HUES6 (cell line): Measurements from ENCODE around the gene CDS2.

Experiments
- H3K27ac ChIP-seq: 2 replicates; pipeline ENCODE4 v1.7.0; 2013; ENCODE audit warnings: low read depth, mild to moderate bottlenecking, low read length, inconsistent platforms
- H3K27me3 ChIP-seq: 2 replicates; pipeline ENCODE4 v1.6.1; 2013; ENCODE audit warnings: low read length; ENCODE audit not compliant: control insufficient read depth, insufficient read depth
- H3K36me3 ChIP-seq: 2 replicates; pipeline ENCODE4 v1.6.1; 2013; ENCODE audit warnings: low read length; ENCODE audit not compliant: control insufficient read depth, insufficient read depth
- H3K4me1 ChIP-seq: 2 replicates; pipeline ENCODE4 v1.6.1; 2013; ENCODE audit warnings: low read length; ENCODE audit not compliant: control insufficient read depth, insufficient read depth
- H3K4me3 ChIP-seq: 2 replicates; pipeline ENCODE4 v1.5.1; 2013; ENCODE audit warnings: low read depth, low read length
- H3K9ac ChIP-seq: one replicate; pipeline ENCODE4 v1.6.1; 2013; ENCODE audit warnings: mild to moderate bottlenecking, low read length
- H3K9me3 ChIP-seq: 2 replicates; pipeline ENCODE4 v1.6.1; 2013; ENCODE audit warnings: low read depth, low read length; ENCODE audit not compliant: control insufficient read depth, insufficient read depth

CDS2 gene

DNA sequence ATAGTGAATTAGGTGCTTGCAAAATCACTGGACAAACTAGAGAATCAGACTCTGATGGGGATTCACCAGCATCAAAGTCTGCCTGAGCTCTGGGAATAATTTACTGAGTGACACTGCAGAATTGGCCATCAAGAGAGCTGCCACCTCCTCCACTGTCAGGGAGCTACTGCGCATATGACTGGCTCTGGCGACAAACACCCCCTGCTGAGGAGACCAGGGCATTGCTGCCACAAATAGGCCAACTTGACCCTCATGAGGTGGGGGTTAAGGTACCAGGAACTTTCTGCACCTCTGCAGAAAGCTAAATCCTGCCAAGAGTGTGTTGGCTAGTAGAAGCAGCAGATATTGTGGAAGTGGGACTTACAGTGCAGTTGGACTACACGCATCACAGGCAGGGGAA lies 88.0 kb downstream of the CDS2 start:
- no peak overlapping the region for H3K4me3 ChIP-seq
- no peak overlapping the region for H3K9ac ChIP-seq
- no peak overlapping the region for H3K27ac ChIP-seq
- no peaks in the 10 kb centered on the region for H3K27me3 ChIP-seq
- 0 out of 2 replicates have a peak, but pooled peaks cover 4% of the 10 kb centered on the region for H3K36me3 ChIP-seq
- no peaks in the 10 kb centered on the region for H3K9me3 ChIP-seq
- peaks cover 7% of the 10 kb centered on the region; the same call in 1 of the 2 replicates for H3K4me1 ChIP-seq

DNA sequence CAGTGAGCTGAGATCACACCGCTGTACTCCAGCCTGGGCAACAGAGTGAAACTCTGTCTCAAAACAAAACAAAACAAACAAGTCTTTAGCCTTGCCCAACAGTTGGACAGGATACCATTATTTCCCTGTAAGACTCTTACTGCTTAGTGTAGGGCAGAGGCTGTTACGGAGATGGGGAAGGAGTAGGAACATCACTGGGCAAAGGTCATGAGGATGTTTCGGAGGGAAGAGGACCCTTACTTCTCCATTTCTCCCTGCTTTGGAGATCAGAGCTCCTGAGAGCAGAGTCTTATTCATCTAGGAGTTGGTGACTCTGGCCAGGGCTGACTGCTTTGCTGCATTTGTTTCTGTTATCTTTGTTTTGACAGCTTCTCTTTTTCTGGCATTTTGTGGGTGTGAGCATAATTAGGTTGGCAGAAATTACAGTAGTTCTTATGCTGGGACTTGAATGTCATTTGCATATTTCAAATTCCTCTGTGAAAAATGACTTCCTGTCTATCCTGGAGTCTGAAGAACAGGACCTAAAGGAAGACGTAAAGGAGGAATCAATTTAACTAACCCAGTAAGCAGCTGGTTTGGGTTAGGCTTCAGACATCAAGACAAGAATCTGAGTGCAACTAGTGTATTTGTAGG lies 89.0 kb downstream of the CDS2 start:
- peaks cover 7% of the 10 kb centered on the region; the same call in 1 of the 2 replicates for H3K4me1 ChIP-seq
- H3K36me3 ChIP-seq, result 0 out of 2 replicates have a peak, but pooled peaks cover 4% of the 10 kb centered on the region
- H3K9me3 ChIP-seq, result no peaks in the 10 kb centered on the region
- H3K27me3 ChIP-seq, result no peaks in the 10 kb centered on the region
- H3K4me3 ChIP-seq, result no peak overlapping the region
- H3K9ac ChIP-seq, result no peak overlapping the region
- H3K27ac ChIP-seq, result no peak overlapping the region

- 0 out of 2 replicates have a peak, but pooled peaks cover 4% of the 10 kb centered on the region for H3K36me3 ChIP-seq
- H3K4me3 ChIP-seq, result no peak overlapping the region
- H3K27me3 ChIP-seq, result no peaks in the 10 kb centered on the region
- H3K27ac ChIP-seq, result no peak overlapping the region
- peaks cover 7% of the 10 kb centered on the region; the same call in 1 of the 2 replicates for H3K4me1 ChIP-seq
- no peaks in the 10 kb centered on the region for H3K9me3 ChIP-seq
- H3K9ac ChIP-seq, result no peak overlapping the region
Measured at GRCh38 chr20:5216663-5217062, 89.9 kb downstream of the CDS2 start.

- Histone ChIP-seq H3K4me1 (peaks cover 7% of the 10 kb centered on the region; the same call in 1 of the 2 replicates), H3K4me3 (no peak overlapping the region), H3K9me3 (no peaks in the 10 kb centered on the region)
Measured at GRCh38 chr20:5217616-5218015, 90.8 kb downstream of the CDS2 start.

GRCh38 chr20:5220321-5221060 lies 93.7 kb downstream of the CDS2 start:
- no peaks in the 10 kb centered on the region for H3K27me3 ChIP-seq
- H3K4me3 ChIP-seq, result no peak overlapping the region
- no peak overlapping the region for H3K9ac ChIP-seq
- no peaks in the 10 kb centered on the region for H3K4me1 ChIP-seq
- H3K36me3 ChIP-seq, result no peaks in the 10 kb centered on the region
- H3K27ac ChIP-seq, result no peak overlapping the region
- H3K9me3 ChIP-seq, result no peaks in the 10 kb centered on the region

More at GRCh38 chr20:5217616-5218015, 90.8 kb downstream of the CDS2 start:
- H3K27me3 ChIP-seq, result no peaks in the 10 kb centered on the region
- no peak overlapping the region for H3K27ac ChIP-seq
- no peaks in the 10 kb centered on the region for H3K36me3 ChIP-seq
- H3K9ac ChIP-seq, result no peak overlapping the region

DNA sequence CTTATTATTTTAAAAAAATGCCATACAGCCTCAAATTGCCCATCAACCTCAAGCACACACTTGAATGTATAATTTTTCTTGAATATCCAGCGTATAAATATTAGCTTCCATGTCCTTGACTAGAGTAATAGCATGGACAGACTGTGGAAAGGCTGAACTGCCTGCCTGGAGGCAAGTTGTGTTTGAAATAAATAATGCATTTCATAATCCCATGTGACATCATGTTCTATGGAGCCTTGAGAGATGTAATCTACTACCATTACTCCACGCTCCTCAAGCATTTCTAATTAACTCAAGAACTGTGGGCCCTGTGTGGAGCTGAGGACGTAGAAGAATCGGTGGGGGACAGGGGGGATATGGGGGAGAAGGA lies 94.2 kb downstream of the CDS2 start:
- H3K27ac ChIP-seq, result no peak overlapping the region
- no peak overlapping the region for H3K4me3 ChIP-seq
- H3K9me3 ChIP-seq, result no peaks in the 10 kb centered on the region
- H3K4me1 ChIP-seq, result no peaks in the 10 kb centered on the region
- H3K27me3 ChIP-seq, result no peaks in the 10 kb centered on the region
- H3K9ac ChIP-seq, result no peak overlapping the region
- no peaks in the 10 kb centered on the region for H3K36me3 ChIP-seq

- no peaks in the 10 kb centered on the region for H3K9me3 ChIP-seq
Measured at GRCh38 chr20:5222919-5223634, 96.3 kb downstream of the CDS2 start.

GRCh38 chr20:5230544-5230943 lies 103.7 kb downstream of the CDS2 start:
- Histone ChIP-seq H3K9ac (no peak overlapping the region), H3K27ac (no peak overlapping the region), H3K27me3 (no peaks in the 10 kb centered on the region), H3K4me1 (no peaks in the 10 kb centered on the region), H3K4me3 (no peak overlapping the region), H3K36me3 (no peaks in the 10 kb centered on the region), H3K9me3 (no peaks in the 10 kb centered on the region)

More at GRCh38 chr20:5222919-5223634, 96.3 kb downstream of the CDS2 start:
- no peaks in the 10 kb centered on the region for H3K4me1 ChIP-seq
- no peak overlapping the region for H3K9ac ChIP-seq
- no peak overlapping the region for H3K27ac ChIP-seq
- H3K27me3 ChIP-seq, result no peaks in the 10 kb centered on the region
- H3K36me3 ChIP-seq, result no peaks in the 10 kb centered on the region
- H3K4me3 ChIP-seq, result no peak overlapping the region

DNA sequence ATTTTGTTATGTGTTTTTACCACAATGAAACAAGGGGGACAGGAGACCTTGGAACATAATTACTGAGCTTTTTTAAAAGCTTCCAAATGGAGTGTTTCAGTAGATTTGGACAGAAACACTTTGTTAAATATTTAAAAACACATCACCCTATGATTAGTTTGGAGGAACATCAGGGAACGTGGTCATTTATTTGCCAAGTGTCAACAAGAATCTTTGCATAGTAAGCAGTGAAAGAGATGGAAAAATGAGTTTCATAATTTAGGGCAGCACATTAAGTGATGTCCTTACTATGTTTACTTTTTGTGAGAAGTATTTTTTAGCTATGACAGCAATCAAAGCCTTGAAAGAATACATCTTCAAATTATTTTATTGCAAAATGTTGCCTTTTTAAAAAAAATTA lies 107.3 kb downstream of the CDS2 start:
- Histone ChIP-seq H3K27ac (no peak overlapping the region), H3K4me1 (no peaks in the 10 kb centered on the region), H3K9ac (no peak overlapping the region), H3K27me3 (no peaks in the 10 kb centered on the region), H3K9me3 (no peaks in the 10 kb centered on the region), H3K36me3 (no peaks in the 10 kb centered on the region), H3K4me3 (no peak overlapping the region)

DNA sequence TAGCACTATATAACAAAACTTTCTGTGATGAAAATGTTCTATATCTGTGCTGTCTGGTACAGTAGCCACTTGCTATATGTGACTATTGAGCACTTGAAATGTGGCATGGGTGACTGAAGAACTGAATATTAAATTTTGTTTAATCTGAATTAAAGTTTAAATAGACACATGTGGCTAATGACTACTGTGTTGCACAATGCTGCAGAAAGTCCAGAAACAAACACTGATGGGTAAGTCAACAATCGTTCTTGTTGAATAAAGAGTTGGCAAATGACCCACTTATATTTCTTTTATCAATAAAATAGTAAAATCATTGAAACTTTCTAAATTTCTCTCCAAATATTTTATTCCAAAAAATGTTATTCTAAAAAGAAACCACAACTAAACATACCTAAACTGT lies 108.2 kb downstream of the CDS2 start:
- H3K4me3 ChIP-seq, result no peak overlapping the region
- no peaks in the 10 kb centered on the region for H3K4me1 ChIP-seq
- no peaks in the 10 kb centered on the region for H3K27me3 ChIP-seq

More for the DNA sequence above, 108.2 kb downstream of the CDS2 start:
- H3K36me3 ChIP-seq, result no peaks in the 10 kb centered on the region
- H3K9ac ChIP-seq, result no peak overlapping the region
- no peak overlapping the region for H3K27ac ChIP-seq
- H3K9me3 ChIP-seq, result no peaks in the 10 kb centered on the region
